ENCODE measurements around the gene HSP90AA1. TPM values are rescaled to one million over a fixed set of nuclear protein-coding genes. Genes with fewer than 3 reads are reported as not detected.

Gene HSP90AA1
- total and polyA plus RNA-seq, 2 experiments from 2014 or later = 1,401 to 2,107 TPM

GRCh38 chr14:102094101-102094500, 7.3 kb upstream of the HSP90AA1 start (continued):
- TF ChIP-seq ZNF462 (CRISPR knock-in tag; IDR thresholded peaks at IDR 0.05) = no peak

- no peaks in the 10 kb centered on the region for H3K9me2 ChIP-seq (ENCODE audit: insufficient read depth)
- no peak overlapping the region for H3K27ac Mint-ChIP-seq
- peaks cover 17% of the 10 kb centered on the region for H3F3A ChIP-seq (replicated peaks; ENCODE audit: low read depth)
- peaks cover 4% of the 10 kb centered on the region; the same call in 2 of the 3 replicates for H3K9me3 Mint-ChIP-seq
- no peaks in the 10 kb centered on the region for H3K27me3 ChIP-seq (ENCODE audit: insufficient read depth)
- peaks cover 47% of the 10 kb centered on the region for H3K4me1 Mint-ChIP-seq
- no peaks in the 10 kb centered on the region for H3K79me2 ChIP-seq (replicated peaks; ENCODE audit: insufficient read depth)
- no peaks in the 10 kb centered on the region for H3K36me3 ChIP-seq (ENCODE audit: insufficient read depth)
- H4K20me1 ChIP-seq (replicated peaks; ENCODE audit: insufficient read depth) = no peaks in the 10 kb centered on the region
- no peak overlapping the region for H3K4me3 Mint-ChIP-seq
- H3K4me1 ChIP-seq (ENCODE audit: insufficient read depth) = peaks cover 24% of the 10 kb centered on the region
- no peak for DNase-seq (ENCODE audit: low spot score)
- no peak overlapping the region for H3K27ac ChIP-seq (ENCODE audit: low read depth)
- H3K4me2 ChIP-seq = no peak overlapping the region
- no peak for TF ChIP-seq ZNF462 (CRISPR knock-in tag; IDR thresholded peaks at IDR 0.05)
- peaks cover 10% of the 10 kb centered on the region for H3K36me3 Mint-ChIP-seq (ENCODE audit: low read depth)
- no peak overlapping the region for H3K4me3 ChIP-seq
- H3K27me3 Mint-ChIP-seq (ENCODE audit: insufficient read depth, low read depth, poor library complexity) = peaks cover 25% of the 10 kb centered on the region
- no peak overlapping the region for H2AFZ ChIP-seq
- no peak for ATAC-seq
Measured at GRCh38 chr14:102092806-102093205, 6.0 kb upstream of the HSP90AA1 start.

All from GM23338 (cell line).